Stimulated activated CD4-positive, alpha-beta T cell treated with anti-CD3 and anti-CD28 coated beads, TNF-alpha, amount 100 ng/mL, for 4 hours (primary cell): ENCODE results near the gene MMP26.

Source experiments
- DNase-seq, 3 experiments: peaks; one replicate each; pipeline ENCODE4 v3.0.0-alpha.2; 2020; ENCODE audit warnings: low read depth in 3 of 3

The MMP26 gene

GRCh38 chr11:4704054-4704789 is at the start of gene MMP26:
Gene MMP26 (plus strand): TSS chr11:4704784.
- DNase-seq, result no peak

DNA sequence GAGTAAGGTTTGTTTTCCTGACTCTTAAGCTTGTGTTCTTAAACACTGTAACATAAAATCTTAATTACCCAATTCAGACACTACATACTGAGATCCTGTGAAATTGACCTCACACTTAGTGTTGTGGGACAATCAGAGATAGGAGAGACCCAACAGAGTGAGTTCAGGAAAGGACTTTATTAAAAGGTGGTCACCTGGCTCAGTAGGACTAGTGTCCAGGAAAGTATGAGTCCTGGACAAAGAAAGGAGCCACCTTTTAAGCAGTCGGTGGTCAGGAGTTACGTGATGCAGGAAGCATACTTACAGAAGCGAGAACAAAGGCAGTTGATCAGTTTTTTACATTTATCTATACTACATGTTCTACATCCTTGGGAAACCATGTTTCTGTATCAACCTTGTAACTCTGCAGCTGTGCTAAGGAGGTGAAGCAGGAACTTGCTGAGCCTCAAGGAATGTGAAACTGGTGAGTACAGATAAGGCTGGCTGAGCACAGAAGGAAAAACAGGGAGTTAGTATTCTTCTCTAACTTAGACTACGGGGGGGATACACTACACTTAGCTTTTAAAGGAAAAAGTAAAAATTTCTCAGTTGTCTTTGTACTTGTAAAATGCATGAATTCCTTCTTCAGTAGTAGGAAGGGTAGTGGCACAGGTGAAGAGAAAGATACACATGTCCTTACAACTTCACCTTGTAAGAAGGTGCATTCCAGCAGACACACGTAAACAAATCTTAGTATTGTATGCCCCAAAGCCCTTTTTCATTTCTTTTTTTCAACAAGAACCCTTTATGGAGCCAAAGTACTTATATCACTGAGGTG is 45.7 kb upstream of the MMP26 start:
- DNase-seq, result no peak

- DNase-seq, result no peak
These were observed 41.7 kb upstream of the MMP26 start for GRCh38 chr11:4662876-4663275.

- no peak for DNase-seq
These were observed 40.4 kb upstream of the MMP26 start for GRCh38 chr11:4664183-4664582.

- DNase-seq, result no peak
These were observed 39.8 kb upstream of the MMP26 start for GRCh38 chr11:4664786-4665185.

- no peak for DNase-seq
These were observed 39.2 kb upstream of the MMP26 start for GRCh38 chr11:4665424-4665823.

- no peak for DNase-seq
These were observed 32.8 kb upstream of the MMP26 start for GRCh38 chr11:4671741-4672140.

- DNase-seq, result no peak
These were observed 32.1 kb upstream of the MMP26 start for GRCh38 chr11:4672470-4672869.

DNA sequence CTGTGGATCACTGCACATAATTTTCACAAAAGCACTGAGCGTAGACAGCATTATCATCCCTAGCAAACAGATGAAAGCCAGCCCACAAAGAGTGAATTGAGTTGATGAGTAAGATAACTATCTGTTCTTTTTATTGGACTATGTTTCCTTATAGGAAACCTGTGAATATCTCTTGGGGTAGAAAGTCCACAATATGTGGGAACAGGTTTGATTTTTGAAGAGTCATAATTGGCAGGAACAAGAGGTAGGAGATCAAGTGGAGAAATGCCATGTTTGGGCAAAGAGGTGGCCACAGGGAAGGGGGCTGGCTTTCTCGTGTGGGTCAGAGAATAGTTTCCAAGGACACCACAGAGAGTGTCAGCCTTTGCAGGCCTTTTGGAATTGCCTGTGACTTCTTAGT is 30.8 kb upstream of the MMP26 start:
- no peak for DNase-seq

DNA sequence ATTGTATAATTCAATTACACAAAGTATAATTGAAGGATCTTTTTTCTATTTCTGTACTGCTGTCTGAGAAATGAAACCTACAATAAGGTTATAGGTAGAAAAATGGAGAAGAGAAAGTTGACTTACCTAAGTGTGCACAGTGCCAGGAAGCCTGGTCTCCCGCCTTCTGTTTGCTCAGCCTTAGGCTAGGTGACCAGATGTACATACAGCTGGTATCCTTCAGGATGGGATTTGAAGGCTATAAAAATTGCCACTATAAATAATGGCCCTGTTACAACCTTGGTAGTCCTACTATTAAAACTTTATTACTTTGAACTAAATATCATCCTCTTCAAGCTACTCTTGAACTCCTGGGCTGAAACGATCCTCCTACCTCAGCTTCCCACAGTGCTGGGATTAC is 26.6 kb upstream of the MMP26 start:
- DNase-seq, result no peak

- DNase-seq, result no peak
These were observed 24.2 kb upstream of the MMP26 start for GRCh38 chr11:4680341-4680740.

GRCh38 chr11:4682623-4683419 is 21.8 kb upstream of the MMP26 start:
- DNase-seq, result no peak

DNA sequence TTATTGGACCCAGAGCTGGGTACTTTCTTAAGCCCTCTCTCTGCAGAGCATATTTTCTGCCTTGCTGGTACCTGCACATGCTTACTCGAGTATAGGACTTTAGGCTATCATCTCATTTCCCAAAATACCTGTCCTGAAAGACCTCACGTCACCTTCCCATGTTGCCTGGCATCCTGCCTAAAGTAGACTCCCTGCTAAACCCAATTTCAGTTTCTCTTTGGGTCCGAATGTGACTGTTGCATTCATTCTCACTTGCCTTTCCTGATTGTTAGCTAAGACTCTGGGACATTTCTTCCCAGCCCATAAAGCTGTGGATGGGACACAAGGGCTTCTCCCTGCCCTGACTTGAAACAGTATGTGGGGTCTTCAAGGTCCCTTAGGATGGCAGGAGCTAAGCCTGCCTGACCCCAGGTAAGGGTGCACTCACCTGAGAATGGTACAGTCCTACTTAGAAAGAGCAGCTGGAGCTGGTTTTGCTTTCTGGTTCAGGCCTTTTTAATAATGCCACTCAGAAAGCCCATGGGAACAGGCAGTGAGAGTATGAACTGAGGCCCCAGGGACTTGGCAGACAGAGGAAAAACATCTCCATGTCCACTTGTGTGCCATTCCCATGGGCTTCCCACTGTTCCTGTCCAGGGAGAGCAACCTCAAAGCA is 19.8 kb upstream of the MMP26 start:
- no peak for DNase-seq

DNA sequence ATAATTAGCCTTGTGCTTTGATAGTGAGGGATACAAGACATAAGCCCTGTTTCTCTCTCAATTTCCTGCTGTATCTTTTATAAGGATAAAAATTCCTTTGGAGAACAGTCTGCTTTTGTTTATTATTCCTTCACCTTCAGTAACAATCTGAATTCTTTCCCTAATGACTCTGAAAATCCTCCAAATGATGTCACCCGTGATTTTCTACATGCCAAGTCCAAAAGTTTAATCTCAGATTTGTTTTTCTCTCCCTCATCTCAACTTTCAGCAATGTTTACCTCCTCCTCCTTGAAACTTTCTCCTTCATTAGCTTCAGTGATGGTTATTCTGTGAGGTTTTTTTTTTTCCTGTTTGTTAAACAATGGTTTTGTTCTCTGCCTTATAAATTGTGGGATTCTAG is 9.1 kb upstream of the MMP26 start:
- DNase-seq, result no peak

DNA sequence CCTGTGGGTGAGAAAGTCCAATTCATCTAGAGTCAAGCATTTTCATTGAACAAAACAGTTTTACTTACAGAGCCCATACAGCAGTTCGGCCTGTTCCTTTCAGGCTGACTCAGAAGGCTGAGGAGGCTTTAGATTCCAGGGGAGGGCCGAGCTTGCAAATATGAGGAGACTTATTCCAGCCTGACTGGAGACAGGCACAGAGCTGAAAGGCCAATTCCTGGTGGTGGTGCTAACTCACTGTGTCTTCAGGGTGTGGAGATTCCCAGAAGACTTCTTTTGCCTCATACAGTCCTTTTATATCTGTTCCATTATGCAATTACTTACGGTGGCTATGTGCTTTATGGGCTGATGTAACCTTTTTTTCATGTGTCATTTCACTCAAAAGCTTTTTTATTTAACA is 7.0 kb upstream of the MMP26 start, which contains the start of gene OR51E2:
Gene OR51E2 (minus strand): TSS at position 269 of the 400 bp plus-strand sequence. CDS start 15,142 bp downstream, outside the sequence.
- DNase-seq, result no peak

DNA sequence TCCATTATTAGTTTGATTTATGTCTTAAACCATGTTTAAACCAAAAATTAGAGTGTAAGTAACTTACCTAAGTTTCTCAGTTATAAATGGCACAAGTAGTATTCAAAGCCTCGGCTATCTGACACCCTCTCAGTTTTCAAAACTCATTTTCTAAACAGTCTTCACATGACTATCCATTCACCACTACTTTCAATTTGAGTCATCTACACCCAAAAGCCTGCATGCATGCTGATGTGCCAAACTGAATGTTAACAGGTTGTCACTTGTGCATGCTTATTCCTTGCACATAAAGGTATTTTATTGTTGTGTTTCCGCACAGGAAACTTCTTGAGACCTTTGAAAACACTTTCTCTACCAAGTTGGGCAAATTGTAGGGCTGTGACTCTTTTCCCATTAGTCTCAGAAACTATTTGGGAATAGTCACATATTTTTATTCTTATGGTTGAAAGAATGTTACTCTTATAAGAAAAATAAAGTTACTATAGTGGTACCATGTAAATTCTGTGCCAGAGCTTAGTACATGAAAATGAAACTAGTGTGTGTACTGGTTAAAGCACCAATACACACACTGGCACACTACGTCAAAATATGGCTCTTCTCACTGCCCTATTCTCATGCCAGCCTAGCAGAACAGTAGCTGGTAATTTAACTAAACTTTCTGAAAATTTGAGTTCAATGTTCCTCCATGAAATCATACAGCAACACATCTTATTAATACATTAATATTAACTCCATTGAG is 4.7 kb upstream of the MMP26 start:
- DNase-seq, result no peak

- DNase-seq, result no peak
These were observed 4.2 kb upstream of the MMP26 start for GRCh38 chr11:4700436-4700820.

GRCh38 chr11:4704790-4705334 is 278 bp downstream of the MMP26 start:
- DNase-seq, result no peak

DNA sequence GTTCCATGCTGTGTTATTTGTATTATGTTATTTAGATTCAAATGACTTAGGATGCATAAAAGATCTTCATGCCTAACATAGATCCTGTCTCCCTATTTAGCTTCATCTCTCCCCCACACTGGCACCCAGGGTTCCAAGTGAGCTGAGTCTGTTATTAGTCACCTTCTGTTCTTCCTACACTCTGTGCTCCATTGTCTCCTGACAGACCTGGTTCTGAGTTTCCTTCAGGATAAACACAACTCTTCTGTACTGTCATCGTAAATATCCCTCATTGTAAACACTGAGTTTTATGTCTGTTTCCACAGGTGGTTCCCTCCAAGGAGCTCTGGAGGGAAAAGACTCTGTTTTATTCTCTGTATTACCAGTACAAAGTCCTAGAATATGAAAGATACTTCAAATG is 8.7 kb downstream of the MMP26 start:
- no peak for DNase-seq

- DNase-seq, result no peak
These were observed 9.7 kb downstream of the MMP26 start for GRCh38 chr11:4714300-4714699.
